Smooth muscle cell (in vitro differentiated cells): Measurements from ENCODE around the gene CAMK2G. TPM values are rescaled to one million over a fixed set of nuclear protein-coding genes. Genes with fewer than 3 reads are reported as not detected.
"Not testable (repeated sequence)": the region's sequence is repeated elsewhere in the genome, so short reads cannot be mapped to it uniquely, and the experiment has no call there.

ENCODE experiments used
- DNase-seq: peaks from one replicate; lab custom pipeline; 2025; ENCODE audit not compliant: unreplicated experiment; lab: John Stamatoyannopoulos, UW
- H2AFZ ChIP-seq: fragments of 200-600 bp; sonication (generic); 2 replicates; pipeline ENCODE4 v1.6.0; 2016; ENCODE audit warnings: antibody characterized with exemption, low read depth, mild to moderate bottlenecking
- H3F3A ChIP-seq: fragments of 200-600 bp; sonication (generic); 2 replicates; pipeline ENCODE4 v1.6.0; 2017; ENCODE audit warnings: antibody characterized with exemption, low read depth
- H3K27ac ChIP-seq: fragments of 200-600 bp; sonication (generic); 2 replicates; pipeline ENCODE4 v1.5.1; 2016; ENCODE audit warnings: low read depth, mild to moderate bottlenecking
- H3K27me3 ChIP-seq: fragments of 200-600 bp; sonication (generic); 2 replicates; pipeline ENCODE4 v1.6.1; 2016; ENCODE audit warnings: low read depth, mild to moderate bottlenecking
- H3K36me3 ChIP-seq: fragments of 200-600 bp; sonication (generic); 2 replicates; pipeline ENCODE4 v1.5.1; 2016; ENCODE audit warnings: low read depth
- H3K4me1 ChIP-seq: fragments of 200-600 bp; sonication (generic); 2 replicates; pipeline ENCODE4 v1.5.1; 2016; ENCODE audit warnings: low read depth
- H3K4me2 ChIP-seq: fragments of 200-600 bp; sonication (generic); 2 replicates; pipeline ENCODE4 v1.6.0; 2016; ENCODE audit warnings: mild to moderate bottlenecking
- H3K4me3 ChIP-seq: fragments of 200-600 bp; sonication (generic); 2 replicates; pipeline ENCODE4 v1.5.1; 2016; ENCODE audit warnings: mild to moderate bottlenecking
- H3K79me2 ChIP-seq: fragments of 200-600 bp; sonication (generic); 2 replicates; pipeline ENCODE4 v1.6.0; 2016; ENCODE audit warnings: low read depth, mild to moderate bottlenecking
- H3K9ac ChIP-seq: fragments of 200-600 bp; sonication (generic); 2 replicates; pipeline ENCODE4 v1.6.0; 2016; ENCODE audit warnings: low read depth
- H3K9me3 ChIP-seq: fragments of 200-600 bp; sonication (generic); replicated peaks from 2 replicates; pipeline ENCODE4 v1.5.1; 2016; ENCODE audit warnings: low read depth
- H4K20me1 ChIP-seq: fragments of 200-600 bp; sonication (generic); 2 replicates; pipeline ENCODE4 v1.6.0; 2016; ENCODE audit warnings: low read depth
- WGBS: methylation state at CpG from one replicate; pipeline ENCODE4 v1.1.7; 2016; ENCODE audit warnings: low lambda C conversion rate; 5-methylcytosine and 5-hydroxymethylcytosine counted together
- polyA plus RNA-seq: library from polyadenylated mRNA; unstranded; fragments of >200 nt; fragmentation: Nextera tagmentation; extraction: Ambion mirVana; gene quantifications from 2 replicates; pipeline ENCODE4 v1.2.1, GENCODE V29; 2016
- total RNA-seq: library from RNA; depleted of rRNA; stranded (reverse); fragments of >200 nt; gene quantifications from 2 replicates; pipeline ENCODE4 v1.2.3, GENCODE V29; 2014
- TF ChIP-seq, protein P1 (sequence below): fragments of 200-600 bp; sonication (generic); IDR thresholded peaks from 2 replicates; pipeline ENCODE4 v1.5.1; 2017; ENCODE audit warnings: borderline replicate concordance, mild to moderate bottlenecking, antibody characterized with exemption; ENCODE audit not compliant: insufficient read depth, poor library complexity, severe bottlenecking

Gene CAMK2G
- total and polyA plus RNA-seq, 2 experiments from 2014 or later: 2.2 to 10.8 TPM

DNA sequence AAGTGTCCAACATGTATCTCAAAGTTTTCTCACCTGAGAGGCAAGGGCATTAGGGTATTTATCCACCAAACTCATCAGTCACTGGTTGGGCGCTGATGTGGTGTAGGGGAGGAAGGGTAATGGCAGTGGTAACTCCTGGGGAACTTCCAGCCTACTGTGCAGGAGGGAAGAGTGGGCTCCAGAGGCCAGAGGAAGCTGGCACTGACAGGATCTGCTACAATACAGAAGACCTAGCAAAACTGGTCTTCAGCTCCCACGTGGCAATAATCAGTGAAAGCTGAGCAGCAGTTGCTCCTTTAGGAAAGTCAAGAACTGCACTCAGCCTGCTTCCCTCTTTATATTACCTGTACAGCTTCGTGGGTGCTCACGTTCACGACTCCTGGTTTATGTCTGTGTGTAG lies 17.2 kb upstream of the CAMK2G start:
- H3K36me3 ChIP-seq: no peaks in the 10 kb centered on the region
- H4K20me1 ChIP-seq: no peaks in the 10 kb centered on the region
- no peak for DNase-seq
- peaks cover 19% of the 10 kb centered on the region for H3K4me1 ChIP-seq
- H3K79me2 ChIP-seq: no peaks in the 10 kb centered on the region
- H3K27ac ChIP-seq: peak overlapping the region; percentile 50
- WGBS: 57% methylated on average over 5 of the region's 5 CpGs
- no peak overlapping the region for H3K4me3 ChIP-seq
- no peak overlapping the region for H2AFZ ChIP-seq
- H3K9me3 ChIP-seq: no peaks in the 10 kb centered on the region
- TF ChIP-seq, protein P1, sequence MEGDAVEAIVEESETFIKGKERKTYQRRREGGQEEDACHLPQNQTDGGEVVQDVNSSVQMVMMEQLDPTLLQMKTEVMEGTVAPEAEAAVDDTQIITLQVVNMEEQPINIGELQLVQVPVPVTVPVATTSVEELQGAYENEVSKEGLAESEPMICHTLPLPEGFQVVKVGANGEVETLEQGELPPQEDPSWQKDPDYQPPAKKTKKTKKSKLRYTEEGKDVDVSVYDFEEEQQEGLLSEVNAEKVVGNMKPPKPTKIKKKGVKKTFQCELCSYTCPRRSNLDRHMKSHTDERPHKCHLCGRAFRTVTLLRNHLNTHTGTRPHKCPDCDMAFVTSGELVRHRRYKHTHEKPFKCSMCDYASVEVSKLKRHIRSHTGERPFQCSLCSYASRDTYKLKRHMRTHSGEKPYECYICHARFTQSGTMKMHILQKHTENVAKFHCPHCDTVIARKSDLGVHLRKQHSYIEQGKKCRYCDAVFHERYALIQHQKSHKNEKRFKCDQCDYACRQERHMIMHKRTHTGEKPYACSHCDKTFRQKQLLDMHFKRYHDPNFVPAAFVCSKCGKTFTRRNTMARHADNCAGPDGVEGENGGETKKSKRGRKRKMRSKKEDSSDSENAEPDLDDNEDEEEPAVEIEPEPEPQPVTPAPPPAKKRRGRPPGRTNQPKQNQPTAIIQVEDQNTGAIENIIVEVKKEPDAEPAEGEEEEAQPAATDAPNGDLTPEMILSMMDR: no peak
- no peaks in the 10 kb centered on the region for H3K27me3 ChIP-seq
- H3F3A ChIP-seq: peaks cover 31% of the 10 kb centered on the region
- no peak overlapping the region for H3K9ac ChIP-seq
- H3K4me2 ChIP-seq: no peak overlapping the region

DNA sequence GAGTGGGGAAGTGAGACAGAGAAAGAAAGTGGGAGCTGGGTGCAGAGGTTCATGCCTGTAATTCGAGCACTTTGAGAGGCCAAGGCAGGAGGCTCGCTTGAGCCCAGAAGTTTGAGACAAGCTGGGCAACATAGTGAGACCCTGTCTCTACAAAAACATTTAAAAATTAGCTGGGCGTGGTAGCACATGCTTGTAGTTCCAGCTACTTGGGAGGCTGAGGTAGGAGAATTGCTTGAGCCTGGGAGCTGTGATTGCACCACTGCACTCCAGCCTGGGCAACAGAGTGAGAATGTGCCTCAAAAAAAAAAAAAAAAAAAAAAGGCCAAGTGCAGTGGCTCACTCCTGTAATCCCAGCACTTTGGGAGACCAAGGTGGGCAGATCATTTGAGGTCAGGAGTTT lies 16.5 kb upstream of the CAMK2G start:
- not testable (repeated sequence) for H4K20me1 ChIP-seq, H3K9me3 ChIP-seq, H3K9ac ChIP-seq, H3K79me2 ChIP-seq, H3K4me2 ChIP-seq, H3K4me3 ChIP-seq, H3K27ac ChIP-seq, H3K36me3 ChIP-seq, H2AFZ ChIP-seq, DNase-seq, H3K27me3 ChIP-seq
- 61% methylated on average over 3 of the region's 3 CpGs for WGBS
- peaks cover 19% of the 10 kb centered on the region for H3K4me1 ChIP-seq
- H3F3A ChIP-seq: peaks cover 32% of the 10 kb centered on the region

DNA sequence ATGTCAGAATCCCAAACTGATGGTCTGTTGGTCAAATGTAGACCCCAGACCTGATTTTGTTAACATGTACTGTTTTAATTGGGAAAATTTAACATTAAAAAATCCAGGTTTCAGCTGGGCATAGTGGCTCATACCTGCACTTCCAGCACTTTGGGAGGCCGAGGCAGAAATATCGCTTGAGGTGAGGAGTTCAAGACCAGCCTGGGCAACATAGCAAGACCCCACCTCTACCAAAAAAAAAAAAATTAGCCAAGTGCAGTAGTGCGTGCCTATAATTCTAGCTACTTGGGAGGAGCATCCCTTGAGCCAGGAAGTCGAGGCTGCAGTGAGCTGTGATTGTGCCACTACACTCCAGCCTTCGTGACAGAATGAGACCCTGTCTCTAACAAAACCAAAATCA lies 15.9 kb upstream of the CAMK2G start:
- peak overlapping the region; percentile 99 for H3K27ac ChIP-seq
- TF ChIP-seq, protein P1: no peak
- no peaks in the 10 kb centered on the region for H4K20me1 ChIP-seq
- no peaks in the 10 kb centered on the region for H3K79me2 ChIP-seq
- H3K4me1 ChIP-seq: peaks cover 19% of the 10 kb centered on the region
- H3K9me3 ChIP-seq: no peaks in the 10 kb centered on the region
- H3K4me3 ChIP-seq: no peak overlapping the region
- H3K4me2 ChIP-seq: no peak overlapping the region
- H3K27me3 ChIP-seq: no peaks in the 10 kb centered on the region
- H2AFZ ChIP-seq: no peak overlapping the region
- WGBS: 95% methylated on average over 5 of the region's 5 CpGs
- no peaks in the 10 kb centered on the region for H3K36me3 ChIP-seq
- H3F3A ChIP-seq: peaks cover 32% of the 10 kb centered on the region
- H3K9ac ChIP-seq: no peak overlapping the region
- DNase-seq: no peak

DNA sequence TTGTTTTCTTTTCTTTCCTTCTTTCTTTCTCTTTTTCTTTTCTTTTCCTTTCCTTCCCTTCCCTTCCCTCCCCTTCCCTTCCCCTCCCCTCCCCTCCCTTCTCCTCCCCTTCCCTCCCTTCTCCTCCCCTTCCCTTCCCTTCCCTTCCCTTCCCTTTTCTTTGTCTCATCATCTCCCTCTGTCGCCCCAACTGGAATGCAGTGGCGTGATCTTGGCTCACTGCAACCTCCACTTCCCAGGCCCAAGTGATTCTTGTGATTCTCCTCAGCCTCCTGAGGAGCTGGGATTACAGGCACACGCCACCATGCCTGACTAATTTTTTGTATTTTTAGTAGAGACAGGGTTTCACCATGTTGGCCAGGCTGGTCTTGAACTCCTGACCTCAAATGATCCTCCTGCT lies 15.1 kb upstream of the CAMK2G start:
- not testable (repeated sequence) for H3K36me3 ChIP-seq, H3K4me2 ChIP-seq, H3K9me3 ChIP-seq, H3K4me3 ChIP-seq, H3K27me3 ChIP-seq, DNase-seq, H2AFZ ChIP-seq, H3K79me2 ChIP-seq, H4K20me1 ChIP-seq, H3K9ac ChIP-seq
- H3K27ac ChIP-seq: peak overlapping the region; percentile 99
- H3K4me1 ChIP-seq: peaks cover 19% of the 10 kb centered on the region
- WGBS: 54% methylated on average over 3 of the region's 3 CpGs
- peaks cover 32% of the 10 kb centered on the region for H3F3A ChIP-seq

DNA sequence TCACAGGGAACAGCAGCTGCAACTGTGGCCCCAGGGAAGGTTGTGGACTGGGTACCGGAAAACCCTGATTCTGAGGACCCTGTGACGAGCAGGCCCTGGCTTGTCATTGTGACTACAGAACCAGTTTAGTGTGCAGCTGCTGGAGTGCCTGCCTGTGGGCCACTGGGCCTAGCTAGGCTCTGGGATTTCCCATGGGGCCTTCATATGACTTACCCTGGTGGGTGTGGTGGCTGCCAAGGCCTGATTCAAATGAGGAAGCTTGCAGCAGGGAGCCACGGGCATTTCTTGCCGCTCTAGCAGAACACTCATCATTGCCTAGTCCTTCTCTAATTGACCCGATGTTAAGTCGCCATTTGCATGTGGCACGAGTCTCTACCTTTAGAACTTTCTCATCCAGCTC lies 14.7 kb upstream of the CAMK2G start:
- WGBS: 38% methylated on average over 7 of the region's 7 CpGs

More for the DNA sequence above, 14.7 kb upstream of the CAMK2G start:
- Histone ChIP-seq H3K27me3 (no peaks in the 10 kb centered on the region), H3K9ac (peak overlapping the region; percentile 67), H3K79me2 (no peaks in the 10 kb centered on the region), H4K20me1 (no peaks in the 10 kb centered on the region), H3K9me3 (no peaks in the 10 kb centered on the region), H3K4me2 (peak overlapping the region; percentile 89), H3F3A (peaks cover 28% of the 10 kb centered on the region), H3K27ac (peak overlapping the region; percentile 99), H3K4me1 (peaks cover 19% of the 10 kb centered on the region), H2AFZ (no peak overlapping the region), H3K36me3 (no peaks in the 10 kb centered on the region), H3K4me3 (no peak overlapping the region)
- TF ChIP-seq, protein P1: no peak
- no peak for DNase-seq
